SKM-1 (cell line): ENCODE results near the gene HMGN4.
A peak's percentile ranks its signal among the peaks of the same experiment; 100 is the strongest.

Source experiments
- DNase-seq: peaks from one replicate; lab custom pipeline; 2025; ENCODE audit not compliant: unreplicated experiment; lab: John Stamatoyannopoulos, UW

Gene HMGN4

DNA sequence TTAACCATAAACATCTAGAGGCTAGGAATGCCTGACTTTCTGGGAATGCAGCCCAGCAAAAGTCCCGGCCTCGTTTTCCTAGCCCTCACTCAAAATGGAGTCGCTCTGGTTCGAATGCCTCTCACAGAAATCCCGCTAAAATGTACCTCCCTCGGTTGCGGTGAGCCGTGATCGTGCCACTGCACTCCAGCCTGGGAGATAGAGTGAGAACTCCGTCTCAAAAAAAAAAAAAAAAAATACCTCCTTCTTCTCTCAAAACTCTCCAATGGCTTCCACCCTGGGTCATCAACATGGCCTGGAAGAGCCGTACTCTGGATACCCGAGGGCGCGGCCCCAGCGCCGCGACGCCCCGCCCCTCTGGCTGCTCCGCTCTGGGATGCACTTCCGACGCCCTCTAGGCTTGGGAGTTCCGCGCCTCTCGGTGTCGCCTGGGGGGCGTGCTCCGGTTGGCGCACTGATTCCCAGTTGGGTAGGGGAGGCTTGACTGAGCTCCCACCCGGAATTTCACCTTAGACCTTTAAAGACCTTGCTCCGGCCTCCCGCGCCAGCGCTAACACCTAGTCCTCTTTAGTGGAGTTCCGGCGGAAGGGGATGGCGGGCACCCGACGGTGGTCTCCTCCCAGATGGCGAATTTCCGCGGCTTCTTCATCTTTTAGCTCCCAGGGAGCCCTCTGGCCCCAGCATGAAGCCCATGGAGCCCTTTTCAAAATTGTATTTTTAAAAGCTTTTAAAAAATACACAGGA is 12.3 kb downstream of the HMGN4 start:
- no peak for DNase-seq

DNA sequence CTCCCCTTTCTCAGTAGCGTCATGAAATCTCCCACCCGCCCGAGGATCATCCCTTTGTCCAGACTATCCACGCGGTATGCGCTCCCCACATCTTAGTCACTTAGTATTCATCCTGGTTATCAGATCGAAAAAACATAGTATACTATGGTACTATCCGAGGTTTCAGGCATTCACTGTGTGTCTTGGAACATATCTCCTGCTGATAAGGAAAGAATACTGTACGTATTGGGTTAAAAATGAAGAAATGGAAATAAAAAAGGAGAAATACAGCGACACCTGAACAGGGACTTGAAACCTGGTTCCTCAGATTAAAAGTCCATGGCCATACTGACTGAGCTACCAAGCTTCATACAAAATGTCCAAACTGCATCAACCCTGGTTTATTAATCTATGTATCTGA is 14.0 kb downstream of the HMGN4 start:
- DNase-seq, result no peak

DNA sequence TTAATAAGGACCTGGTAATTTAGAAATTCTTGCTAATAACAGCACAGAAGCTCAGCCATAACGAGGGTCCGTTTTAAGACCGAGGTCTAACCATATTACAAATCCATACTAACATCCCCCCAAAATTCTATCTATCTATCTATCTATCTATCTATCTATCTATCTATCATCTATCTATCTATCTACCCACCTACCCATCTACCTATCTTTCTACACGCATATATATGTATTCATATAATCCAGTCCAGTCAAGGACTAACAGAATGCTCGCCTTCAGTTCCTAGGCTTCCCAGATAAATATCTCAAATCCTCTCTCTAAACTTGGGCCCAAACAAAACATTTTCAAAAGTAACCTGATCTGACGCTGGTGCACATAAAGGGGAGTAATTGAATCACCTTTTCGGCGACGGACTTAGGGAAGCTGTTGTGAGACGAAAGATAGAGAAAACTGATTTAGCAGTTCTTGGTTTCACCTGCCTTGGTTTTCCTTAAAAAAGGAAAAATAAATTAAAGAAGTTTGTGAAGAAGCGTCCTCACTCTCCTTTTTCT is 14.5 kb downstream of the HMGN4 start:
- DNase-seq, result no peak

DNA sequence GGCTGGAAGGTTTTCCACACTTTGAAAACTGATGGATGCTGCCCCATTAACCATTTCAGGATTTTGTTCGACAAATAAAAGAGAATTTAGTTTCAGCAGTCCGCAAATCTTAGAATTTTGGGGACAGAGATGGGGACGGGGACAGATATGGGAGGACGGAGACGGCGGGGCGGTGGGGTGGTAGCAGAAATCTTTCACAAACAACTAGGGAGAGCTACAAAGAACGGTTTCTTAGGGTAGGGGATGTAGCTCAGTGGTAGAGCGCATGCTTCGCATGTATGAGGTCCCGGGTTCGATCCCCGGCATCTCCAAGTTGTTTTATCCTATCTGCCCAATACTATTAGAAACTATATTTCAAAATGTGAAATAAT is 15.1 kb downstream of the HMGN4 start:
- peak; percentile 52 for DNase-seq

DNA sequence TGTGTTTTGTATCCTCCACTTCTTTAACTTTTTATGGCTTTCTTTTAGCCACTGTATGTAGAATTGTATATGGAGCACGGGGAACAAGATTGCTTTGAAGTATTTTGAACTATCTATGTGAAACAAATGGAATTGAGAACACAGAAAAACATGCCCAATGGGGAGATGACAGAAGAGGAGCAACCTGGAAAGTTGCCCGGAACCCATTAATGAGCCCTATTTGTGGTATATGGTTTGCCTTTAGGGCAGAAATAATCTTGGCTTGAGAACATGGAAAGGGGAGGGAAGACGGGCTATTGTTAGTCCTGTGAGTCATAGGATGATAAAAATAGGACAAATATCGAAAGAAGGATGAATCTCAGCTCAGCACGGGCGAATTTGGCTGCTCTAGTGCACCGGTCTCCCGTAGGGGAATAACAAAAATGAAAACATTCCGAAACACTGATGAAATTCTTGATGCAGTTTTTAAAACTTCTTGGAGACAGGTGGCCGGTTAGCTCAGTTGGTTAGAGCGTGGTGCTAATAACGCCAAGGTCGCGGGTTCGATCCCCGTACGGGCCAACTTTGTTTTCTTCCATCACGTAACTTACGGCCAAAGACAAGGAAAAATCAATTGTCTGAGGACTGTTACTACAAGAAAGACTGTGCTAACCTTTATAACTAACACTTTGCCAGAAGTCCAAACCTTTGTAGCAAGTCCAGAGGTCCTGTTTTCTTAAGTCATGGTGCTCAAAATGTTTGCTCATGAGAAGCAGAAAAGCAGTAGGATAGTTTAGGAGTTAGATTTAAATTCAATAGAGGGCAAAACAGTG is 15.7 kb downstream of the HMGN4 start:
- DNase-seq, result peak; percentile 78

DNA sequence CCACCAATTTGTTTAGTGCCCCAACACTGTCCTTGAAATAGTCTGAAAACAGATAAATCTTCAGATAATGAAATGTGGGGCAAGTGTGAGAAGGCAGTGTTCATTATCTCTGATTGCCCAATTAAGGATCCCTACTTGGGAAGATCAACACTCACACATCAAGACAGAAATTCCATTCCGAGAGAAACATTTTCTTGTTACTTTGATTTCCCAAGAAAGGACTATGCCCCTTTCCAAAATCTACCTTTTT is 16.2 kb downstream of the HMGN4 start:
- DNase-seq, result no peak

DNA sequence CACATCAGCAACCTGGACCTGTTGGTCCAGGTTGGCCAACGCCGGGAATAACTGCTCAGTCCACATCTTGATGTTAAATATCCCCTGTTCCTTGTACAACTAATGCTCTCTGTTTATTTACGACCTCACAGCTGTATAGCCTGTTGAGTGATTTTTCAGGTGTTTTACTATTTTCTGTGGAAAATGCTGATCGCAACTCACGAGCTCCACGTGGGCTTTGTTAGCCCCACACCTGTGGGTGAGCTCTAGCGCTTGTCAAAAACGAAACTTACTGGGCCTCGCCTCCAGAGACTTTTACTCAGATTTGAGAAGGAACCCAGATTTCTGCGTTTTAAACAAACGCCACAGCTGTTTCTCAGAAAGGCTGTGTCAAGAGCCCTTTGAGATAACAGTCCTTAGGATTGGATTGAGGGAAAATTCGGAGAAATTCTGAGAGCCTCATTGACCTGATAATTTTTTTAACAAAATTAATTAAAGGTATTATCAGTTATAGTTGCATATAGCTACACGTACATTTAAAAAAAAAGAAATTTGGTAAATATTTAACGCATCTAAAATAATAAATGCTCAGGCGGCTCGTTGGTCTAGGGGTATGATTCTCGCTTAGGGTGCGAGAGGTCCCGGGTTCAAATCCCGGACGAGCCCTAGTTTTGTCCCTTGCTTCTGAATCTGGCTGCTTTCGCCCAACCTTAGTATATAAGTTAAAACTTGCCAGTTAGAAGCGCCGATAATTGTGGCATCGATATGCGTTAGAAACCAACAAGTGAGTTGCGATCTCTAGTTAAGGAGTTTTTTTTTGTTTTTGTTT is 16.7 kb downstream of the HMGN4 start:
- no peak for DNase-seq

DNA sequence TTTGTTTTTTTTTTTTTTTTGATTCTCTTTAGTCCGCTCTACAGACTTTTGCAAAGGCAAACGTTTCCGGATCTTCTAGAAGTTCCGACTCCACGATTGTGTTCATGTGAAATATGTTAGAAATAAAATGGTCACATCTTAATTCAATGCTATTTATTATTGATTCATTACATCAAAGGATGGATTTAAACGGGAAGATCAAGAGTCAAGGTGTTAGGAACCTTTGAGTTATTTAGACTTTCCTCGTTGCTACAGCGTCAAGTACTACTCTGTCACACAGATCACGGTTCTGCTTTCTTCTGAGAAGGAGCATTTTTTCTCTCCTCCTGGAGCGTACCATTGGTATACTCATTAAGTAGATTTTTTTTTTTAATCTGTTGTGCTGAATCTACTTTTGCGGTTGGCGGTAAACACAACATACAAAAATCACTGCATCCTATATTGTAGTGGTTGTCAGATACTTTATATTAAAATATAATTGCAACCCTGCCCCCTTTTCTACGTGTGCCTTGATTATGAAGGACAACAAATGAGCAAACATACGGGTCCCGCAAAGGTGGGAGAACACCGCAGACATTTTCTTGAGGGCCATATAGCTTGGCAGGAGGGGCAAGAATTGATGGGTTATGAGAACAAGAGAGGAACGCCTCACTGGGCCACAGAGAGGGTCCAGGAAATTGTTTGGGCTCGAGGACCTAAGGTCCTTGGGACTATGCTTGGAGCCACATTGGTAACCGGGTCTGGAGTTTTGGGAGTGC is 17.5 kb downstream of the HMGN4 start:
- DNase-seq, result no peak

DNA sequence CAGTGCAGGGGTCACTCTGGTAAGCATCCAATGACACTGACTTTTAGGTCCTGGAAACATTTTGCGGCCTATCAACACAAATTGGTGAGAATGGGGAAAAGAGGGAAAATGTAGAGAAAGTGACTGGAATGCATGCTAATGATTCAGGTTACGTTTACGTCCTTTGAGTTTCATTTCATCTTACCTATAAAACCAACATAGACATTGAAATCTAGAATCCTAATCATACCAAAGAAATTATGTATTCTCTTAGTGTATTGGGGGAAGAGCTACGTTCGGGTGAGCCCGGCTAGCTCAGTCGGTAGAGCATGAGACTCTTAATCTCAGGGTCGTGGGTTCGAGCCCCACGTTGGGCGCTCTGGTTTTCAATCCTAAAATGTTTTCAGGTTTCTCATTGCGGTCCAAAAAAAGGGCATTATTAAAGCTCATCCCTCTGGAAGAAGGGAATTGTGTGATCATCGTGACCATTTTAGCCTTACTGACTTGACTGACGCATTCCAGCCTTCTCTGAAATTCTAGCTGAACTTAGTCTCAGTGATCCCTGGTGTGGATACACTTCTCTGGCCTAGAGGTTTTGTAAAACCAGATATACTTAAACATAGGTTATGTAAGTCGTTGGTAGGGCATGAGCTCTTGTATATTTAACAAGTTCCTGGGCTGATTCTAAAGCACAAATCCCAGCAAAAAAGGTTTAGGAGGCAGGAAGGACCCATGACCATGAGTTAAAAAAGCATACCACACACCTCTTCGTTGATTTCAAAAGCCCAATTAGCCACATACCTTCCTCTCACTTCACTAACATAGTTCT is 18.3 kb downstream of the HMGN4 start:
- no peak for DNase-seq

DNA sequence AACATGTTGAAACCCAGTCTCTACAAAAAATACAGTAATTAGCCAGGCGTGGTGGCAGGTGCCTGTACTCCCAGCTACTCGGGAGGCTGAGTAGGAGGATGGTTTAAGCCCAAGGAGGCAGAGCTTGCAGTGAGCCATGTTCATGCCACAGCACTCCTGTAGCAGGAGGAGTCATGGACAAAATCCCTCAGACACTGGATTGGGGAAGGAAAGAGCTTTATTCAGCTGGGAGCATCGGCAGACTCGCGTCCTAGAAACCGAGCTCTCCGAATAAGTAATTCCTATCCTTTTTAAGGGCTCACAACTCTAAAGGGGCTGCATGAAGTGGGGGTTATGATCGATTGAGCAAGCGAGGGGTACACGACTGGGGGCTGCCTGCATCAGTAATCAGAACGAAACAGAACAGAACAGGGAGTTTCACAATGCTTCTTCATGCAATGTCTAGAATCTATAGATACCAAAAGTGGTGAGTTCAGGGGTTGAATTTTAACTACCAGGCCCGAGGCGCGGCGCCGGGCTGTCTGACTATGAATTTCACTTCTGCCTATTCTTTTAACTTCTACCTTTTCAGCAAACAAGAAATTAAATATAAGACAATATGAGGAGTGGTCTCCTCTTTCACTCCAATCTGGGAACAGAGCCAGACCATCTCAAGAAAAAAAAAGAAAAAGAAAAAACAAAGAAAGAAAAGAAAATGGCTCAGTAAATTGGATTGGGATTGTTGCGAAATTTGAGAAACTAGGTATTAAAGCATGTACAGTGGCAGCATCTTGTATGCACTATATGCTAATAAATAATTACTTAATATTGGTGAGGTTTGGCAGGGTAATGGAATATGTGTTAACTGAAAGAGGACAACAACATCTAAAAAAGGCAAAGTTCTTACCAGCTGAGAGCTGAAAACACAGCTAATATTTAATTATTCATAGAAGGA is 23.6 kb downstream of the HMGN4 start:
- no peak for DNase-seq

DNA sequence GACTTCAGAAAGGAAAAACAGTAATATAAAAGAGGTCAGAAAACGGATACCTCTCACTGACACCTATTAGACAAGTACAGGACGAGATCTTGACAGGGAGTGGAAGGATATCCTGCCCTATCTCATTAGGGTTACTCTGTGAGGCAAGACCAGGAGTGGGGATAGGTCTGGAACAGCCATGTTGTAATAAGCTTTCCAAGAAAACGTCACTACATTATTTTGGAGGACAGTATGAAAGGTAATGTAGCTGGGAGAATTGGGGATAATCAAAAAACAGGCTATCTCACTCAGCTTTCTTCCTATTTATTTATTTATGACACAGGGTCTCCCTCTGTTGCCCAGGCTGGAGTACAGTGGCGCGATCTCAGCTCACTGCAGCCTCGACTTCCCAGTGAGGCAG is 25.3 kb downstream of the HMGN4 start:
- DNase-seq, result no peak

DNA sequence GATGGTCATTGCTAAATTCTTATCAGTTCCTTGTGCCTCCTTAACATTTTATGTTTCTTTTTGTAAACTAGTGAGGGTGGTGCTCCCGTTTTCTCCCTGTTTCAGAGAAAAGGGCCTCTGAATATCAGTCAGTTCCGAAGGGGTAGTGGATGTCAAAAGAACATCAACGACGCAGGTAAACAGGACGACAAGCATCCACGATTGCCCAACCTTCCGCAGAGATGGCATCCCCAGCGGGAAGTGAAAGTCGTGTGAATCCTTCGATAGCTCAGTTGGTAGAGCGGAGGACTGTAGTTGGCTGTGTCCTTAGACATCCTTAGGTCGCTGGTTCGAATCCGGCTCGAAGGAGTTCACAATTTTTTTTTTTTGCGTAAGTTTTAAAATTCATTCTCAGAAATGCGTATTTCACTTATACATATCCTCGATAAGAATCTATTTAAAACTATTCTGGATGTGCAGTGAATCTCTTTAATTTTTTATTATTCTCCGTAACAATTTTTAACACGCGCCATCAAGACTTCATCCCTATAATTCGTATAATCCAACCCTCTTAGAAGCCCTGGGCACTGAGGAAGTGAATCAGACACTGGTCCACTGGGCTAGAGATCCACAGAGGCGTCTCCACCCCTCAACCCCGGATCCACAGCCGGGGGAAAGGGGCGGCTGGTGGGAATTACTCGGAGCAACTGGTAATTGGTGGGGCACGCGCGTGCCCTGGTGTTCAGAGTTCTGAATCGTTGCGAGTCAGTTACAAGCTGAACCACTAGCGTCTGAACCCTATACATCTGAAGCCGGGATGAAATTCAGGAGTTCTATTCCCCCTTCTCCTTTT is 30.7 kb downstream of the HMGN4 start:
- peak; percentile 75 for DNase-seq

DNA sequence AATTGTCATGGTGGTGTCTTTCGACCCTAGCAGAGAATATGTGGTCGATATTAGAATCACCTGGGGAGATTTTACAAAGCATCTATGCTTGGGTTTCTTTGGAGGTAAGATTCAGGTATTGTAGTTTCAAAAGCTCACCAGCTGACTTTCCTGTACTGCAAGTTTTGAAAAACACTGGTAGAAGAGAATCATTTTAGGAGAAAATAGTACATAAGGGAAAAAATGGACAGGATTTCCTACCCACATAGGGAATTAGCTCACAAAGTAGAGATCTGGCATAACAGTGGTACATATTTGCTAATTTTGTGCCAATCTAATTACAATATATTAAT is 31.2 kb downstream of the HMGN4 start:
- DNase-seq, result no peak

DNA sequence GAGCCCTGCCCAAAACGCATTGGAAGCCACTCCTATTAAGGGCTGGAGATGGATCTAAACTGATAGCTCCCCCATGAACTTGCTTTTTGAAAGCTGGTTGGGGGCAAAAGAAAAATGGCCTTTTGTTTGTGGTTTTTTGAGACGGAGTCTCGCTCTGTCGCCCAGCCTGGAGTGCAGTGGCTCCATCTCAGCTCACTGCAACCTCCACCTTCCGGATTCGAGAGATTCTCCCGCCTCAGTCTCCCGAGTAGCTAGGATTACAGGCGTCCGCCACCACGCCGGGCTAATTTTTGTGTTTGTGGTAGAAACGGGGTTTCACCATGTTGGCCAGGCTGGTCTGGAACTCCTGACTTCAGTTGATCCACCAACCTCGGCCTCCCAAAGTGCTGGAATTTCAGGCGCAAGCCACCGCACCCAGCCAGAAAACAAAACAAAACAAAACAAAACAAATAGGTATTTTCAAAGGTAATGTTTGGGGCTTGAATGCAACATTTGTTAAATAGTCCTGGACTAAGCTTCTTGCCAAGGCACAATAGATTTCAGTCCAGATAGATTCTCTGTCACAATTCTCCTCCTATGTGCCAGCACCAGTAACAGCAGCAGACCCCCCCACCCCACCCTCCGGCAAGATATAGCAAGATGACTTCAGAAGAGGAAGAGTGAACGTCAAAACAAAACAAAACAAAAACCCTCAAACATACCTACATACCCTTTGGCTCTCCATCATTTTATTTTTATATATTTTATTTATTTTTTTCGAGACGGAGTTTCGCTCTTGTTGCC is 32.1 kb downstream of the HMGN4 start:
- no peak for DNase-seq

DNA sequence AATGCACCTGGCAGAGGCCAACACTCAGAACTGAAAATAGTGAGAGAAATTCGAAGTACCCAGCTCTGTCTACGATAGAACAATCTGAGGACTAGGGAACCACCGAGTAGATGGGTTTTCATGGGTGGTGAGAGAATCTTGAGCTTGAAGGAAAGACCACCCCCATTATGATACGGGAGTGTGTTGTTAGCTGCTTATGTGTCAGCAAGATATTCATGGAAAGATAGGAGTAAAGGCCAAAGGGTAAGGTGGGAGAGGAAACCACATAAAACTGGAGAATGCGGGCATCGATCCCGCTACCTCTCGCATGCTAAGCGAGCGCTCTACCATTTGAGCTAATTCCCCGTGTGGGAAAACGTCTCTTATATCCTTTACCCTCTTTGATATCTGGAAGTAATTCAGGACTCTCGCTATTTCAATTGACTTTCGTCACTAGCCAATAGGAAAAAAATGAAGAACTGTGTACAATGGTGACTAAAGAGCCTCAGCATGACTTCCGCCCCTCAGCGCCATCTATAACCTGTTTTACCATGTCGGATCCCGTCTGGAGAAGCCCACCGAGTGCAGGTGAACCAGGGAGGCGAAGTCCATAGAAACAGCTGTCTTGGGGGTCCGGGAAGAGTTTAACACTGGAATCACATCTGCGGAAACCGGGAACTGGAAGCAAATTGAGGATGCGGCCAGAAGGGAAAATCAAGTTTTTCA is 33.6 kb downstream of the HMGN4 start:
- peak; percentile 55 for DNase-seq

DNA sequence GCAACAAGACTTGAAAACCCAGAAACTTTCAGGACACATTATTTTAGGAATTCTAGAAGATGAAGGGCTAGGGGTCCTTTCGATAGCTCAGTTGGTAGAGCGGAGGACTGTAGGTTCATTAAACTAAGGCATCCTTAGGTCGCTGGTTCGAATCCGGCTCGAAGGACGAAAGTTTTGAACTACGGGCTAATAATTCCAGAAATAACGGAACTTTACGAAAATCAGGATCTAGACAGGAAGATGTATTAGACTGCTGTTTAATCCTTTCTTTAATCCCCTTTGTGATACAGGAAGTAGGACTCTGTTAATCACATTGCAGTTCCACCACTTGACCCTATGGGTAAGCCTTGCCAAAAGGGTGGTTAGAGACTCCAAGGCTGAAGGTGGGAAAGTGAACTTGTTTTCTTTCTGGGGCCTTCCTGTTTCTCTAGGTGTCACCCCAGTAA is 37.4 kb downstream of the HMGN4 start:
- no peak for DNase-seq

DNA sequence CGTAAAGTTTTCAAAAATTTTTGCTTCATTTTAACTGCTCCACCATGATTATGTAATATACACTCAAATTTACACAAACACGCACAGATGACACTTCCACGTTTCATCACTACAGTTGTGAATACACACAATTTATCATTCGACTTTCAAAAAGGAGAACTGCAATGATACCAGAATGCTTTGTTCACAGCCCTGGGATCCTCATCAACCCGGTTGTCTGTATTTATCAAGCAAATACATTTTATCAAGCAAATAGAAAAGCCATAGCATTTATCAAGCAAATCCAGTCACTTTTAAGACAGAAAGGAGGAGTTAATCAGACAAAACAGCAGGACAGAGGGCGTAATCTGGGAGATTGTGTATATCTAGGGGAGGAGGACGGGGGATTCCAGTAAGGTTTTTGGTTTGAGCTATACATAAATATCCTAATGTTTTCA is 38.3 kb downstream of the HMGN4 start:
- DNase-seq, result peak; percentile 19
